Spinal cord (tissue), 10 donors: ENCODE data around the gene SLC2A1. TPM values are rescaled to one million over a fixed set of nuclear protein-coding genes. Genes with fewer than 3 reads are reported as not detected.
"Not testable (repeated sequence)": the region's sequence is repeated elsewhere in the genome, so short reads cannot be mapped to it uniquely, and the experiment has no call there.

Experiments used
- DNase-seq, 6 donors: peaks; one replicate each; pipeline versions ENCODE4 v3.0.0 to v3.0.0-alpha.2; 2013 to 2015; ENCODE audit warnings: low spot score in 6 of 6, low read depth in 4 of 6
- H3K27ac ChIP-seq: one replicate; pipeline ENCODE4 v1.5.1; 2013; ENCODE audit warnings: low read depth, low read length, control low read depth
- H3K27me3 ChIP-seq: one replicate; pipeline ENCODE4 v1.6.1; 2013; ENCODE audit warnings: low read length; ENCODE audit not compliant: control insufficient read depth, insufficient read depth
- H3K36me3 ChIP-seq: one replicate; pipeline ENCODE4 v1.6.1; 2013; ENCODE audit warnings: low read length; ENCODE audit not compliant: control insufficient read depth, insufficient read depth
- H3K4me1 ChIP-seq: one replicate; pipeline ENCODE4 v1.6.1; 2013; ENCODE audit warnings: low read length; ENCODE audit not compliant: control insufficient read depth, insufficient read depth
- H3K4me3 ChIP-seq: one replicate; pipeline ENCODE4 v1.5.1; 2013; ENCODE audit warnings: low read depth, low read length, control low read depth
- H3K9me3 ChIP-seq: one replicate; pipeline ENCODE4 v1.6.1; 2013; ENCODE audit warnings: low read length; ENCODE audit not compliant: control insufficient read depth, insufficient read depth
- WGBS: methylation state at CpG from one replicate; pipeline ENCODE4 v1.1.5; 2013; ENCODE audit warnings: missing lambda C conversion rate; ENCODE audit not compliant: insufficient coverage; 5-methylcytosine and 5-hydroxymethylcytosine counted together
- polyA plus RNA-seq, 2 donors: library from polyadenylated mRNA; unstranded; fragments of 120-200 nt; gene quantifications; one replicate each; pipeline ENCODE4 v1.2.1, GENCODE V29; 2013; ENCODE audit not compliant: insufficient read length in 2 of 2
- total RNA-seq, 2 donors: library from RNA; depleted of rRNA in 1 of 2; stranded (reverse); fragments of 120-200 nt in 1 of 2; fragments of >200 nt in 1 of 2; gene quantifications; one replicate each; pipeline versions ENCODE4 v1.2.3 to v1.2.4, GENCODE V29; 2013 to 2014
- donor health status: healthy.

SLC2A1 gene
- total and polyA plus RNA-seq, 4 donors = 74.4 to 127 (median 98.1) TPM

GRCh38 chr1:42924851-42925760 is 33.6 kb downstream of the SLC2A1 start:
- no peaks in the 10 kb centered on the region for H3K9me3 ChIP-seq
- DNase-seq = peak in 1 of 6 donors; percentile 78

GRCh38 chr1:42924082-42924850 is 34.4 kb downstream of the SLC2A1 start:
- DNase-seq = peak; percentile 90 to 99 (median 93)
- Histone ChIP-seq H3K36me3 (peaks cover 31% of the 10 kb centered on the region), H3K27ac (peak overlapping the region; percentile 98), H3K4me3 (peak overlapping the region; percentile 88), H3K4me1 (peaks cover 14% of the 10 kb centered on the region), H3K9me3 (no peaks in the 10 kb centered on the region), H3K27me3 (no peaks in the 10 kb centered on the region)
- WGBS = under 1% methylated on average over 53 of the region's 62 CpGs

More at GRCh38 chr1:42924851-42925760, 33.6 kb downstream of the SLC2A1 start:
- Histone ChIP-seq H3K27me3 (no peaks in the 10 kb centered on the region), H3K36me3 (peaks cover 40% of the 10 kb centered on the region), H3K4me3 (peak overlapping the region; percentile 88), H3K4me1 (peaks cover 14% of the 10 kb centered on the region), H3K27ac (peak overlapping the region; percentile 98)
- 4% methylated on average over 9 of the region's 19 CpGs for WGBS

GRCh38 chr1:42923367-42924081 is 35.1 kb downstream of the SLC2A1 start:
- peaks cover 24% of the 10 kb centered on the region for H3K36me3 ChIP-seq
- WGBS = 8% methylated on average over 7 of the region's 14 CpGs
- no peaks in the 10 kb centered on the region for H3K9me3 ChIP-seq
- no peak for DNase-seq
- peak overlapping the region; percentile 88 for H3K4me3 ChIP-seq
- H3K27ac ChIP-seq = peak overlapping the region; percentile 98
- no peaks in the 10 kb centered on the region for H3K27me3 ChIP-seq
- peaks cover 14% of the 10 kb centered on the region for H3K4me1 ChIP-seq

GRCh38 chr1:42922687-42923366 is 35.8 kb downstream of the SLC2A1 start:
- H3K4me3 ChIP-seq = no peak overlapping the region
- H3K27ac ChIP-seq = peak overlapping the region; percentile 98
- H3K4me1 ChIP-seq = peaks cover 14% of the 10 kb centered on the region
- peaks cover 17% of the 10 kb centered on the region for H3K36me3 ChIP-seq
- DNase-seq = peak in 2 of 6 donors; percentile 79 to 90
- 23% methylated on average over 3 of the region's 4 CpGs for WGBS
- no peaks in the 10 kb centered on the region for H3K27me3 ChIP-seq
- H3K9me3 ChIP-seq = no peaks in the 10 kb centered on the region

- no peak for DNase-seq
- Histone ChIP-seq H3K4me3 (no peak overlapping the region), H3K27me3 (no peaks in the 10 kb centered on the region), H3K4me1 (peaks cover 14% of the 10 kb centered on the region), H3K27ac (no peak overlapping the region), H3K36me3 (peaks cover 6% of the 10 kb centered on the region), H3K9me3 (peaks cover 1% of the 10 kb centered on the region)
- WGBS = 93% methylated on average over 3 of the region's 4 CpGs
These were observed 36.9 kb downstream of the SLC2A1 start for GRCh38 chr1:42921769-42922168.

GRCh38 chr1:42919651-42920050 is 39.0 kb downstream of the SLC2A1 start:
- H3K27ac ChIP-seq, H3K27me3 ChIP-seq, H3K9me3 ChIP-seq, H3K4me3 ChIP-seq, DNase-seq, H3K36me3 ChIP-seq: not testable (repeated sequence)
- peaks cover 11% of the 10 kb centered on the region for H3K4me1 ChIP-seq
- WGBS = no CpG with 5 or more reads among the region's 5 CpGs

- no peak for DNase-seq
- no peaks in the 10 kb centered on the region for H3K36me3 ChIP-seq
- WGBS = 93% methylated on average over 13 of the region's 15 CpGs
- peaks cover 1% of the 10 kb centered on the region for H3K9me3 ChIP-seq
- H3K27ac ChIP-seq = no peak overlapping the region
- H3K4me3 ChIP-seq = no peak overlapping the region
- no peaks in the 10 kb centered on the region for H3K4me1 ChIP-seq
- H3K27me3 ChIP-seq = no peaks in the 10 kb centered on the region
These were observed 41.5 kb downstream of the SLC2A1 start for GRCh38 chr1:42917241-42917495.

GRCh38 chr1:42915456-42915855 is 43.2 kb downstream of the SLC2A1 start:
- no peak for DNase-seq
- H3K4me1 ChIP-seq = no peaks in the 10 kb centered on the region
- no peaks in the 10 kb centered on the region for H3K27me3 ChIP-seq
- H3K4me3 ChIP-seq = no peak overlapping the region
- 91% methylated on average over 1 of the region's 3 CpGs for WGBS
- no peak overlapping the region for H3K27ac ChIP-seq
- H3K9me3 ChIP-seq = peaks cover 1% of the 10 kb centered on the region
- no peaks in the 10 kb centered on the region for H3K36me3 ChIP-seq

GRCh38 chr1:42914092-42914627 is 44.5 kb downstream of the SLC2A1 start:
- Histone ChIP-seq H3K36me3 (no peaks in the 10 kb centered on the region), H3K4me3 (no peak overlapping the region), H3K27me3 (no peaks in the 10 kb centered on the region), H3K27ac (no peak overlapping the region), H3K9me3 (peaks cover 1% of the 10 kb centered on the region), H3K4me1 (no peaks in the 10 kb centered on the region)
- DNase-seq = no peak
- WGBS = no CpG with 5 or more reads among the region's 2 CpGs
